CD8-positive, alpha-beta memory T cell (primary cell): Measurements from ENCODE around the gene BRF1. TPM values are rescaled to one million over a fixed set of nuclear protein-coding genes. Genes with fewer than 3 reads are reported as not detected.
"Not testable (repeated sequence)": the region's sequence is repeated elsewhere in the genome, so short reads cannot be mapped to it uniquely, and the experiment has no call there.

ENCODE experiments used
- CTCF ChIA-PET: fragments of 350-600 bp; sonication (Branson Sonifier 250); formaldehyde crosslinking; loops from one replicate; lab custom pipeline; 2021; ENCODE audit warnings: antibody characterized with exemption; lab: Charles Lee
- POLR2A ChIA-PET: fragments of 350-600 bp; sonication (Branson Sonifier 250); formaldehyde crosslinking; loops from one replicate; lab custom pipeline; 2021; ENCODE audit warnings: antibody characterized with exemption; lab: Charles Lee
- DNase-seq, 5 donors: peaks; one replicate each; pipeline versions ENCODE4 v3.0.0 to v3.0.0-alpha.2; 2020 to 2022; ENCODE audit warnings: mixed read lengths in 1 of 5
- H3K27ac ChIP-seq: one replicate; pipeline ENCODE4 v1.7.0; 2013; ENCODE audit warnings: low read depth, mild to moderate bottlenecking, low read length, moderate library complexity
- H3K27me3 ChIP-seq: 2 replicates; pipeline ENCODE4 v1.7.0; 2013; ENCODE audit warnings: low read length, mild to moderate bottlenecking; ENCODE audit not compliant: insufficient read depth, poor library complexity, severe bottlenecking
- H3K36me3 ChIP-seq: 2 replicates; pipeline ENCODE4 v1.7.0; 2013; ENCODE audit warnings: mild to moderate bottlenecking, low read length, moderate library complexity; ENCODE audit not compliant: insufficient read depth
- H3K4me1 ChIP-seq: 2 replicates; pipeline ENCODE4 v1.7.0; 2013; ENCODE audit warnings: mild to moderate bottlenecking, low read length, moderate library complexity; ENCODE audit not compliant: insufficient read depth
- H3K4me3 ChIP-seq: 2 replicates; pipeline ENCODE4 v1.7.0; 2013; ENCODE audit warnings: mild to moderate bottlenecking, low read length
- H3K9me3 ChIP-seq: 2 replicates; pipeline ENCODE4 v1.7.0; 2013; ENCODE audit warnings: mild to moderate bottlenecking, low read length
- H3K27ac Mint-ChIP-seq, 8 donors: one replicate each; pipeline ENCODE4 v1.8.0; 2020 to 2021; ENCODE audit warnings: mixed read lengths in 8 of 8, mild to moderate bottlenecking in 6 of 8, inconsistent platforms in 3 of 8, moderate library complexity in 3 of 8
- H3K27me3 Mint-ChIP-seq, 2 donors: one replicate each; pipeline ENCODE4 v1.8.0; 2020 to 2021; ENCODE audit warnings: mixed read lengths in 2 of 2, mild to moderate bottlenecking in 1 of 2, moderate library complexity in 1 of 2
- H3K36me3 Mint-ChIP-seq, 3 donors: one replicate each; pipeline ENCODE4 v1.8.0; 2020 to 2021; ENCODE audit warnings: mixed read lengths in 3 of 3, inconsistent platforms in 1 of 3, mild to moderate bottlenecking in 1 of 3
- H3K4me1 Mint-ChIP-seq, 3 donors: one replicate each; pipeline ENCODE4 v1.8.0; 2020 to 2021; ENCODE audit warnings: mixed read lengths in 3 of 3, inconsistent platforms in 1 of 3, mild to moderate bottlenecking in 1 of 3
- H3K4me3 Mint-ChIP-seq, 7 donors: one replicate each; pipeline ENCODE4 v1.8.0; 2020 to 2021; ENCODE audit warnings: mixed read lengths in 7 of 7, mild to moderate bottlenecking in 6 of 7, moderate library complexity in 4 of 7, inconsistent platforms in 2 of 7
- H3K9me3 Mint-ChIP-seq, 5 donors: one replicate each; pipeline ENCODE4 v1.8.0; 2020 to 2022; ENCODE audit warnings: mixed read lengths in 5 of 5, mild to moderate bottlenecking in 3 of 5, moderate library complexity in 2 of 5, inconsistent platforms in 1 of 5
- polyA plus RNA-seq: library from polyadenylated mRNA; unstranded; fragments of 300-500 nt; fragmentation: Illumina TruSeq; gene quantifications from one replicate; pipeline ENCODE4 v1.2.3, GENCODE V29; 2021
- total RNA-seq, 2 experiments: library from RNA; stranded (reverse); gene quantifications; one replicate each; pipeline ENCODE4 v1.2.3, GENCODE V29; 2021

Gene BRF1
- total and polyA plus RNA-seq, 3 experiments from 2014 or later: 13.0 to 31.7 (median 29.4) TPM

DNA sequence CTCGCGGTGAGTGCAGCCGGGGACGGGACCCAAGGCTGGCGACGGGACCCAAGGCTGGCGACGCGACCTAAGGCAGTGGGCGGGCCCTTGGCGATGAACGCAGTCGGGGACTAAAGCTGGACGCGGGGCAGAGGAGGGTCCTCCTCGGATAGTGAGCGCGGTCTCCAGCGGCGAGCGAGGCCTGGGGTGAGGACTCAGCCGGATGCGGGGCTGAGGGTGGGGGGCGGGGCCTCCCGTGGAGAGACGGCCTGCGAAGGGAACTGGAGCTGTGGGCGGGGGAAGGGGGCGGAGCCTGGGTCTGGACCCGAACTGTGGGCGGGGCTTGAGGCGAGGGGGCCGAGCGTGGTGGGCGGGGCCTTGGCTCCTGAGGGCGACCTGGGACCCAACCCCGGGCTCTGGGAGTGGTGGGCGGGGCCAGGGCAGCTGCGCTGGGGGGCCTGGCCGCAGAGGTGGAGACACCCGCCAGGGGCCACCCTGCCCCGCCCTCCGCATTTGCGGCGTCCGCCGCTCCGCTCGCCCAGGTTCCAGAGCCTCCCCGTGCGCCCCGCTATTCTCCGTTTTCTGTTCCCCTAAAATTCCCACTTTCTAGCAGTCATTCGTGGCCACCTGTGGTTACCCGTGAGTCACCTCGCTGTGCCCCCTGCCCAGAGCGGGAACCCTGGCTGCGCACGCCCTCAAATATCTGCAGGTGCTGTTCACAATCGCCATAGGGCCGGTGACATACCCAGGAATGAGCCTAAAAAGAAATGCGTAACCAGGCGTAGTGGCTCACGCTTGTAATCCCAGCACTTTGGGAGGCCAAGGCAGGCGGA, 508 bp upstream of the BRF1 start:
- Mint-ChIP-seq H3K36me3 (peaks cover 0 to 1% (median 0%) of the 10 kb centered on the region in 3 donors), H3K4me3 (peak overlapping the region; percentile 86 to 96 (median 91)), H3K27ac (peak overlapping the region; percentile 90 to 96 (median 94)), H3K9me3 (peaks cover 0 to 2% (median 0%) of the 10 kb centered on the region in 5 donors), H3K27me3 (no peaks in the 10 kb centered on the region), H3K4me1 (peaks cover 31 to 42% (median 37%) of the 10 kb centered on the region in 3 donors)
- peak overlapping the region; percentile 80 for H3K4me3 ChIP-seq
- peak; percentile 95 to 99 (median 97) for DNase-seq
- no peaks in the 10 kb centered on the region for H3K36me3 ChIP-seq
- no peaks in the 10 kb centered on the region for H3K9me3 ChIP-seq
- CTCF ChIA-PET: interaction anchor here (1.0 to 2.5 kb wide), 11 partner anchors 10 to 211 kb away, joined by 3 to 11 read pairs (median 4); partner anchors contain the start of genes BTBD6 and PACS2
- H3K4me1 ChIP-seq: peaks cover 29% of the 10 kb centered on the region
- H3K27ac ChIP-seq: peak overlapping the region; percentile 71
- POLR2A ChIA-PET: interaction anchor here (0.6 to 2.0 kb wide), 10 partner anchors 9 to 368 kb away, joined by 3 to 35 read pairs (median 4); partner anchors contain the start of genes BTBD6, CDCA4, GPR132 and PACS2
- H3K27me3 ChIP-seq: no peaks in the 10 kb centered on the region

DNA sequence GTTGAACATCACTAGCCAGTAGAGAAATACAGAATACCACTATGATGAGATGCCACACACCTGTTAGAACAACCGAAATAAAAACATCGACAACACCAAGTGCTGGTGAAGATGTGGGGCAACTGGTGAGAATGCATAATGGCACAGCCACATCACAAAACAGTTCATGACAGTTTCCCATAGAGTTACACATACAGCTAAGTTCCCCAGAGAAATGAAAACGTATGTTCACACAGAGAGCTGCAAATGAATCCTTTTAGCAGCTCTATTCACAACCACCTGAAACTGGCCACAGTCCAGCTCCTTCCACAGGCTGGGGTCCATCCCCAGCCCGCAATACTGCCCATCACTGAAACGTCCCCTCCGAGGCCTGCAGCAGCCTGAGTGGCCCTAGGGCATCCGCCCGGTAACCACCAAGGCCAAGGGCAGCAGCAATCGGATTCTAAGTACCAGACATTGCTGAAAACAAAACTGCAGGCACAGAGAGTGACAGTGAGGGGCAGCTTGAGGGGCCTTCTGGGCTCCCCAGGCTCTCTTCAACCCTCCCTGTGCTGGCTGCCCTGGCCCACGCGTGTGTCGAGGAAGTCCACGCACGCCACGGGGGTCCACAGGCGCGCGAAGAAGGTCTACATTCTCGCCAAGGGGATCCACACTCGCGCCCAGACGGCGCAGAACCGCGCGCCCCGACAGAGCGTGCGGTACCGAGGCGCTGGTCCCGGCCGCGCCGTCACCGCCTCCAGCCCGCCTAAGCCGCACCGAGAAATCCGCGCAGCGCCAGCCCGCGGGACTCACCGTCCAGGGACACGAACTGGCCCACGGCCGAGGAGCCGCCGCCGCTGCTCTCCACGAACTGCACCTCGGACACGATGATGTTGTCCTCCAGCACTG, 903 bp downstream of the BRF1 start:
- Mint-ChIP-seq H3K9me3 (peaks cover 0 to 2% (median 0%) of the 10 kb centered on the region in 5 donors), H3K27ac (peak overlapping the region; percentile 73 to 93 (median 89)), H3K4me1 (peaks cover 26 to 37% (median 31%) of the 10 kb centered on the region in 3 donors), H3K27me3 (no peaks in the 10 kb centered on the region), H3K4me3 (peak overlapping the region; percentile 85 to 92 (median 88)), H3K36me3 (peaks cover 0 to 1% (median 0%) of the 10 kb centered on the region in 3 donors)
- Histone ChIP-seq H3K9me3 (no peaks in the 10 kb centered on the region), H3K4me3 (peak overlapping the region; percentile 80), H3K27ac (peak overlapping the region; percentile 71), H3K4me1 (peaks cover 19% of the 10 kb centered on the region), H3K27me3 (no peaks in the 10 kb centered on the region), H3K36me3 (no peaks in the 10 kb centered on the region)
- ChIA-PET POLR2A (interaction anchor here (0.6 to 2.0 kb wide), 5 partner anchors 14 to 279 kb away, joined by 4 to 35 read pairs (median 4); partner anchors contain the start of genes BTBD6, CDCA4 and PACS2), CTCF (interaction anchor here (1.0 to 2.4 kb wide), 4 partner anchors 12 to 181 kb away, joined by 3 to 10 read pairs (median 7); partner anchors contain the start of genes BTBD6 and PACS2)
- peak in 1 of 5 donors; percentile 26 for DNase-seq

DNA sequence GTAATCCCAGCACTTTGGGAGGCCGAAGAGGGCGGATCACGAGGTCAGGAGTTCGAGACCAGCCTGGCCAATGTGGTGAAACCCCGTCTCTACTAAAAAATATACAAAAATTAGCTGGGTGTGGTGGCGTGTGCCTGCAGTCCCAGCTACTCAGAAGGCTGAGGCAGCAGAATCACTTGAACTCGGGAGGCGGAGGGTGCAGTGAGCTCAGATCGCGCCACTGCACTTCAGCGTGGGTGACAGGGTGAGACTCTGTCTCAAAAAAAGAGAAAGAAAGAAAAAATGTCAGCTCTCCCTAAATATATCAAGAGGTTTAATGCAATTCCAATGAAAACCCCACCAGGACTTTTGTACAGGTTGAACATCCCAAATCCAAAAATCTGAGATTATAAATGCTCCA, 3.5 kb downstream of the BRF1 start:
- H3K27me3 ChIP-seq, POLR2A ChIA-PET, H3K9me3 ChIP-seq, H3K27me3 Mint-ChIP-seq, H3K27ac ChIP-seq, DNase-seq, H3K36me3 Mint-ChIP-seq, H3K9me3 Mint-ChIP-seq, H3K36me3 ChIP-seq, H3K4me3 ChIP-seq: not testable (repeated sequence)
- H3K4me1 ChIP-seq: peaks cover 43% of the 10 kb centered on the region
- Mint-ChIP-seq H3K4me3 (peak overlapping the region in 2 of 7 donors; percentile 12 to 65), H3K4me1 (peaks cover 34 to 49% (median 43%) of the 10 kb centered on the region in 3 donors), H3K27ac (peak overlapping the region in 1 of 8 donors; percentile 33)
- CTCF ChIA-PET: interaction anchor here (0.8 to 2.9 kb wide), 3 partner anchors 9 to 55 kb away, joined by 3 to 10 read pairs (median 3); no protein-coding TSS in a partner anchor

DNA sequence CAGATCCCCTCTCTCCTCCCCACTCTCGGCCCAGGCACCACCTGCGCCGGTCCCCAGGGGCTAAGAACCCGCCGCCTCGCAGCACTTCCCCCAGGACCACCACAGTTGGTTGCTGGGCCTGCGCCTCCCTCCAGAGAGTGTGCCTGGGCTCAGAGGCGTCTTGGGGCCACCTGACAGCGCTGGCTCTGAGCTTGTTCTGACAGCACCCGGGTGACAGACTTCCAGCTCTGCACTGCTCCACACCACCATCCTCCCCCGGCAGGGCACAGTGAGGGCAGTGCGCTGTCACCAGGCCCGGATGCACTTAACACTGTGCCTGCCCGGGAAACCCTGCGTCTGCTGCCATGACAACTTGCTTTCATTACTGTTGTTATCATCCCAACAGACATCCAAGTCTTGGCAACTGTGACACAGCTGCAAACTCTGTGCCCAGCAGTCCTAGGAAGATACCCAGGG, 6.6 kb downstream of the BRF1 start:
- no peaks in the 10 kb centered on the region for H3K9me3 ChIP-seq
- H3K27me3 ChIP-seq: no peaks in the 10 kb centered on the region
- H3K27me3 Mint-ChIP-seq: no peaks in the 10 kb centered on the region
- H3K4me1 ChIP-seq: peaks cover 29% of the 10 kb centered on the region
- H3K4me1 Mint-ChIP-seq: peaks cover 32 to 52% (median 45%) of the 10 kb centered on the region in 3 donors
- CTCF ChIA-PET: no interaction called here
- H3K4me3 Mint-ChIP-seq: peak overlapping the region; percentile 26 to 85 (median 63)
- peaks cover 0 to 1% (median 0%) of the 10 kb centered on the region in 3 donors for H3K36me3 Mint-ChIP-seq
- peak in 4 of 5 donors; percentile 33 to 81 (median 61) for DNase-seq
- H3K27ac Mint-ChIP-seq: peak overlapping the region; percentile 74 to 100 (median 92)
- no peaks in the 10 kb centered on the region for H3K9me3 Mint-ChIP-seq
- no peak overlapping the region for H3K4me3 ChIP-seq
- POLR2A ChIA-PET: no interaction called here
- no peaks in the 10 kb centered on the region for H3K36me3 ChIP-seq
- peak overlapping the region; percentile 32 for H3K27ac ChIP-seq

DNA sequence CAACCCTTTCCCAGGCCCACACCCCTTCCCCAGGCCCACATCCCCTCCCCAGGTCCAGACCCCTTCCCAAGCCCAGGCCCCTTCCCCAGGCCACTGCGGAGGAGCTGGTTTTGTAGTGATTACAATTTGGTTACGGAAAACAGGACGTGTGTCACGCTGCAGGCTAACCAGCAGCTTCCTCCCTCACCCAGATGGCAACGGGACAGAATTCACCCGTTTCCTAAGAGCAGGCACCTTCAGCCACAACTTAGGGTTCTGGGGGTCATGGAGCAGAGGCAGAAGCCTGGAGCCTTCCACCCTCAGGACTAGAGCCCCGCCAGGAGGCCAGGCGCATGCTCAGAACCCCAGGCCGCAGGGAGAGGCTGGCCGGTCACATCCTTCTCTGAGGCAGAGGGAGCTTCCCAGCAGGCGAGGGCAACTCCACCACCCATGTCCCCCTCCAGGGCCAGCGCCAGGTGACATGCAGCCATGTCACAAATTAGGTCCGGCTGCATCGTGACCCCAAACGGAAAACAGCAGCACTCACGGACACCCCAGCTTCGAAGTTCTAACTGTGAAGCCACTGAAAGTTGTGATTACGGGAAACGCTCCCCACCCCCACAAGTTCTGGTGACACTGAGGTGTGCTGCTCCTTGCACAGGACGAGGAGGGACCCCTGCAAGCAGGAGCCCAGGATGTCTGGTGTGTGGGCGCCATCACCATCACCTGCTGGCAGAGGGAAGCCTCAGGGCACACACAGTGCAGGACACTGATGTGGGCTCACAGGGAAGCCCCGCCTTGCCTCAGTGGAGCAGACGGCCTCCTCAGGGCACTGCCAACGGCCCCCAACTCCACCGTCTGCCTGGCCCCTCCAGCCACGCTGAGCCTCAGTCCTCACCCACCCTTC, 7.7 kb downstream of the BRF1 start:
- no peaks in the 10 kb centered on the region for H3K9me3 ChIP-seq
- peak overlapping the region in 5 of 8 donors; percentile 55 to 94 (median 71) for H3K27ac Mint-ChIP-seq
- peaks cover 28 to 48% (median 38%) of the 10 kb centered on the region in 3 donors for H3K4me1 Mint-ChIP-seq
- DNase-seq: no peak
- H3K27me3 ChIP-seq: no peaks in the 10 kb centered on the region
- H3K27me3 Mint-ChIP-seq: no peaks in the 10 kb centered on the region
- peak overlapping the region; percentile 30 to 80 (median 50) for H3K4me3 Mint-ChIP-seq
- peaks cover 27% of the 10 kb centered on the region for H3K4me1 ChIP-seq
- CTCF ChIA-PET: no interaction called here
- H3K9me3 Mint-ChIP-seq: no peaks in the 10 kb centered on the region
- H3K27ac ChIP-seq: peak overlapping the region; percentile 32
- H3K36me3 ChIP-seq: no peaks in the 10 kb centered on the region
- POLR2A ChIA-PET: interaction anchor here (1.4 kb wide), 1 partner anchor 8 kb away, joined by 4 read pairs; no protein-coding TSS in a partner anchor
- H3K4me3 ChIP-seq: no peak overlapping the region
- H3K36me3 Mint-ChIP-seq: peaks cover 0 to 1% (median 0%) of the 10 kb centered on the region in 3 donors

DNA sequence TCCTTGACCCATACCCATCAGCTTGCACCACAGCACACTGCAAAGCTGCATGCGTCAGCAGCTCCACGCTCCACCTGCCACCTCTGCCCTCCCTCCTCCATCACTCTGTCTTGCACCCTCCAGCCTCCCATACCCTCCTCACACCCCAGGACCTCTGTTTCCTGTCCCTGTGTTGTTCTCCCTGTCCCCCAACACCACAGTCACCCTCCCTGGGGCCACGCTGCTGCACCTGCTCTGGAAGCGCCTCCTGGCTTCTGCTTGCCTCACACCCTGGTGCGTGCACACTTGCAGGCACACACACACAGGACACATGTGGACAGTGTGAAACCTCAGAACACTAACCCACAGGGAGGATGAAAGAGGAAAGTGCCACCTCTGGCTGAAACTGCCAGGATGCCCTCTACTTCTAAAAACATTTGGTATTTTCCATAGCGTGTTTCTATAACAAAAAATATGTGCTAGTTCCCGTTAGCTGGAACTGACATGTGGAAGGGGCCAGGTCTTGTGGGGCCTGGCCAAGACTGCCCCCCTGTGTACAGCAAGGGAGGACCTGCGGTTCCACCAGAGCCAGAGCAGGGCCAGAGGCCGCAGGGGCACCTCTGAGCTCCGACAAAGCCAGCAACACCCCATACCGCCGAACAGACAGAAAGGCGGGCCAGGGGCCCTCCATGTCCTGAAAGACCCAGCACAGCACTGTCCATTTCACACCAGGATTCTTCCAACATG, 10.0 kb downstream of the BRF1 start:
- H3K4me1 Mint-ChIP-seq: peaks cover 26 to 47% (median 42%) of the 10 kb centered on the region in 3 donors
- no peaks in the 10 kb centered on the region for H3K9me3 Mint-ChIP-seq
- ChIA-PET CTCF (interaction anchor here (1.1 to 1.5 kb wide), 2 partner anchors 10 to 201 kb away, joined by 3 to 4 read pairs; partner anchors contain the start of gene BRF1), POLR2A (no interaction called here)
- Histone ChIP-seq H3K27ac (no peak overlapping the region), H3K27me3 (no peaks in the 10 kb centered on the region), H3K36me3 (no peaks in the 10 kb centered on the region), H3K4me3 (no peak overlapping the region), H3K4me1 (peaks cover 27% of the 10 kb centered on the region), H3K9me3 (no peaks in the 10 kb centered on the region)
- H3K36me3 Mint-ChIP-seq: peaks cover 0 to 3% (median 0%) of the 10 kb centered on the region in 3 donors
- no peaks in the 10 kb centered on the region for H3K27me3 Mint-ChIP-seq
- H3K27ac Mint-ChIP-seq: peak overlapping the region in 7 of 8 donors; percentile 24 to 77 (median 72)
- peak in 2 of 5 donors; percentile 51 to 52 for DNase-seq
- H3K4me3 Mint-ChIP-seq: peak overlapping the region in 4 of 7 donors; percentile 17 to 51 (median 32)
